Measurements from ENCODE around the gene ABI3BP. TPM values are rescaled to one million over a fixed set of nuclear protein-coding genes. Genes with fewer than 3 reads are reported as not detected.

The ABI3BP gene
- total RNA-seq, 1 experiment from 2014 or later, result 5.2 TPM

GRCh38 chr3:100754563-100755334 is 238.5 kb downstream of the ABI3BP start:
- CTCF ChIA-PET, result no interaction called here
- no peak for TF ChIP-seq CTCF (IDR thresholded peaks at IDR 0.05; ENCODE audit: unreplicated experiment)
- H3K27ac Mint-ChIP-seq (ENCODE audit: unreplicated experiment), result no peak overlapping the region
- no peaks in the 10 kb centered on the region for H3K4me1 Mint-ChIP-seq (ENCODE audit: low read depth, unreplicated experiment)
- H3K4me3 Mint-ChIP-seq (ENCODE audit: low read depth, unreplicated experiment), result no peak overlapping the region
- no peaks in the 10 kb centered on the region for H3K27me3 Mint-ChIP-seq (ENCODE audit: unreplicated experiment)
- no TSS peak for BruUV-seq (replicated peaks)
- no peak for DNase-seq
- H3K36me3 Mint-ChIP-seq (ENCODE audit: insufficient read depth, unreplicated experiment), result peaks cover 41% of the 10 kb centered on the region
- no peaks in the 10 kb centered on the region for H3K9me3 Mint-ChIP-seq (ENCODE audit: low read depth, unreplicated experiment)
- intact Hi-C loops (cut with micrococcal nuclease; ENCODE audit: unreplicated experiment), result no loop called here

- Mint-ChIP-seq H3K4me3 (ENCODE audit: low read depth, unreplicated experiment) (no peak overlapping the region), H3K27me3 (ENCODE audit: unreplicated experiment) (no peaks in the 10 kb centered on the region), H3K27ac (ENCODE audit: unreplicated experiment) (no peak overlapping the region), H3K36me3 (ENCODE audit: insufficient read depth, unreplicated experiment) (peaks cover 40% of the 10 kb centered on the region), H3K9me3 (ENCODE audit: low read depth, unreplicated experiment) (no peaks in the 10 kb centered on the region), H3K4me1 (ENCODE audit: low read depth, unreplicated experiment) (no peaks in the 10 kb centered on the region)
- BruUV-seq (replicated peaks), result no TSS peak
- TF ChIP-seq CTCF (IDR thresholded peaks at IDR 0.05; ENCODE audit: unreplicated experiment), result no peak
- DNase-seq, result no peak
- CTCF ChIA-PET, result no interaction called here
- intact Hi-C loops (cut with micrococcal nuclease; ENCODE audit: unreplicated experiment), result no loop called here
Measured at GRCh38 chr3:100753846-100754245, 239.4 kb downstream of the ABI3BP start.

GRCh38 chr3:100748967-100749366 is 244.3 kb downstream of the ABI3BP start:
- DNase-seq, result no peak
- H3K36me3 Mint-ChIP-seq (ENCODE audit: insufficient read depth, unreplicated experiment), result peaks cover 36% of the 10 kb centered on the region
- H3K4me3 Mint-ChIP-seq (ENCODE audit: low read depth, unreplicated experiment), result no peak overlapping the region
- CTCF ChIA-PET, result no interaction called here
- H3K27me3 Mint-ChIP-seq (ENCODE audit: unreplicated experiment), result no peaks in the 10 kb centered on the region
- intact Hi-C loops (cut with micrococcal nuclease; ENCODE audit: unreplicated experiment), result no loop called here
- BruUV-seq (replicated peaks), result no TSS peak
- H3K9me3 Mint-ChIP-seq (ENCODE audit: low read depth, unreplicated experiment), result no peaks in the 10 kb centered on the region
- H3K27ac Mint-ChIP-seq (ENCODE audit: unreplicated experiment), result no peak overlapping the region
- TF ChIP-seq CTCF (IDR thresholded peaks at IDR 0.05; ENCODE audit: unreplicated experiment), result no peak
- no peaks in the 10 kb centered on the region for H3K4me1 Mint-ChIP-seq (ENCODE audit: low read depth, unreplicated experiment)

GRCh38 chr3:100748220-100748619 is 245.0 kb downstream of the ABI3BP start:
- BruUV-seq (replicated peaks), result no TSS peak
- H3K27me3 Mint-ChIP-seq (ENCODE audit: unreplicated experiment), result no peaks in the 10 kb centered on the region
- no peaks in the 10 kb centered on the region for H3K4me1 Mint-ChIP-seq (ENCODE audit: low read depth, unreplicated experiment)
- no peak for DNase-seq
- intact Hi-C loops (cut with micrococcal nuclease; ENCODE audit: unreplicated experiment), result no loop called here
- peaks cover 36% of the 10 kb centered on the region for H3K36me3 Mint-ChIP-seq (ENCODE audit: insufficient read depth, unreplicated experiment)
- H3K4me3 Mint-ChIP-seq (ENCODE audit: low read depth, unreplicated experiment), result no peak overlapping the region
- H3K27ac Mint-ChIP-seq (ENCODE audit: unreplicated experiment), result no peak overlapping the region
- no peak for TF ChIP-seq CTCF (IDR thresholded peaks at IDR 0.05; ENCODE audit: unreplicated experiment)
- CTCF ChIA-PET, result no interaction called here
- H3K9me3 Mint-ChIP-seq (ENCODE audit: low read depth, unreplicated experiment), result no peaks in the 10 kb centered on the region

Data from Calu3 (cell line).